GM12891 (cell line): ENCODE measurements around the gene HADH.

Experiments
- POLR2A ChIP-seq: IDR thresholded peaks from 2 replicates; pipeline ENCODE4 v1.6.1; 2011; ENCODE audit warnings: low read depth, low read length, control low read depth
- POLR2AphosphoS5 ChIP-seq: IDR thresholded peaks from 2 replicates; pipeline ENCODE4 v1.6.1; 2011; ENCODE audit warnings: low read depth, low read length, control low read depth
- SPI1 ChIP-seq: IDR thresholded peaks from 2 replicates; pipeline ENCODE4 v1.6.1; 2011; ENCODE audit warnings: low read depth, low read length, control low read depth

DNA sequence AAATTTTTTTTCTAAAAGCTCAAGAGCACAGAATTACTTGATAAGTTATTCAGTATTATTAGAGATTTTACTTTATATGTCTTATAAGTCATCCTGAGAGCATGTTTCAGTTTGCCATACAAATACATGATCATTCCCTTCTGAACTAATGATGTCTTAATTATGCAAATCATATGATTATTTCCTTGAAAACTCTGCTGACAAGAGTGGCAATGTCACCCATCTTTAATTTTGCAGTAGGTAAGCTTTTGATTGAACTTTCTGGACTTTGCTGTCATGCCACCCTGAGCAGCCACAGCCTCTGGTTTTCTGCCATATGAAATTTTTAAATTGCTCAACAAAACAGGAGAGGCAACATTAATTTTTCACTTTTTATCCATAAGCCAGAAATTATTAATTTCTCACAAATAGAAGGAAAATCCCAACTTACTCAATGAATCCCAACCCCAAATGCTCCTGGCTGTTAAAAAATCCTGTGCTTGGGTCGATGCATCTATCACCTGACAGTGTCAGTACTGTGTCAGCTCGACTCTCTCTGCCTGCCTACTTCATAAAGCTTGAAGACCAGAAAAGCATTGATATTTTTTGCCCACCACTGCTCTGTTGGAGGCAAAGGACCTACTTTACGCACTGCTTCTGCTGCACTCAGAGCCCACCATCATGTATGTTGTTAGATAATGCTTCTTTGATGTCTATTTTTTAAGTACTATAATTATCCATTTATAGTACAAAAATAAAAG lies 11.6 kb upstream of the HADH start:
- TF ChIP-seq POLR2A (no peak), POLR2AphosphoS5 (no peak), SPI1 (no peak)
